Stimulated activated CD8-positive, alpha-beta memory T cell treated with anti-CD3 and anti-CD28 coated beads, Interleukin-12 subunit alpha, Interleukin-12 subunit beta, amount 100 ng/mL, for 1 hour (primary cell): ENCODE data around the gene GSE1.

ENCODE experiments used
- DNase-seq: peaks from one replicate; pipeline ENCODE4 v3.0.0-alpha.2; 2020; ENCODE audit warnings: low read depth

The GSE1 gene

GRCh38 chr16:85612801-85613603 lies at the start of gene GSE1:
Gene GSE1 (plus strand): TSS chr16:85613322. CDS start chr16:85613392, 70 bp downstream.
- no peak for DNase-seq

- DNase-seq = no peak
Measured at GRCh38 chr16:85563515-85564276, 49.4 kb upstream of the GSE1 start.

- no peak for DNase-seq
Measured at GRCh38 chr16:85564277-85565051, 48.7 kb upstream of the GSE1 start.

- DNase-seq = no peak
Measured at GRCh38 chr16:85565340-85565739, 47.8 kb upstream of the GSE1 start.

GRCh38 chr16:85565801-85566526 lies 47.2 kb upstream of the GSE1 start:
- no peak for DNase-seq

- no peak for DNase-seq
Measured at GRCh38 chr16:85566561-85567100, 46.5 kb upstream of the GSE1 start.

- DNase-seq = no peak
Measured at GRCh38 chr16:85567101-85567866, 45.8 kb upstream of the GSE1 start.

GRCh38 chr16:85567935-85568334 lies 45.2 kb upstream of the GSE1 start:
- no peak for DNase-seq

- no peak for DNase-seq
Measured at GRCh38 chr16:85568519-85568918, 44.6 kb upstream of the GSE1 start.

- no peak for DNase-seq
Measured at GRCh38 chr16:85569039-85569614, 44.0 kb upstream of the GSE1 start.

GRCh38 chr16:85569615-85570212 lies 43.4 kb upstream of the GSE1 start:
- DNase-seq = no peak

- no peak for DNase-seq
Measured at GRCh38 chr16:85570213-85570734, 42.8 kb upstream of the GSE1 start.

- no peak for DNase-seq
Measured at GRCh38 chr16:85570735-85571562, 42.2 kb upstream of the GSE1 start.

GRCh38 chr16:85571563-85571812 lies 41.6 kb upstream of the GSE1 start:
- no peak for DNase-seq

- no peak for DNase-seq
Measured at GRCh38 chr16:85571813-85572619, 41.1 kb upstream of the GSE1 start.

- DNase-seq = no peak
Measured at GRCh38 chr16:85573045-85573695, 40.0 kb upstream of the GSE1 start.

- DNase-seq = no peak
Measured at GRCh38 chr16:85573696-85574641, 39.2 kb upstream of the GSE1 start.
